GM21390 (cell line): ENCODE data around the gene PLPPR2.
"Not testable (repeated sequence)": the region's sequence is repeated elsewhere in the genome, so short reads cannot be mapped to it uniquely, and the experiment has no call there.

Source experiments
- ATAC-seq: cut with Tn5 transposase; IDR thresholded peaks from one replicate; pipeline ENCODE4 v1.9.1; 2021; ENCODE audit not compliant: unreplicated experiment

PLPPR2 gene

GRCh38 chr19:11397089-11397610 lies 41.9 kb downstream of the PLPPR2 start:
- ATAC-seq, result no peak

- ATAC-seq, result no peak
These were observed 44.4 kb downstream of the PLPPR2 start for GRCh38 chr19:11399667-11400066.

- ATAC-seq, result no peak
These were observed 45.6 kb downstream of the PLPPR2 start for GRCh38 chr19:11400798-11401197.

GRCh38 chr19:11401808-11402543 lies 46.7 kb downstream of the PLPPR2 start:
- ATAC-seq, result no peak

GRCh38 chr19:11404588-11405222 lies 49.5 kb downstream of the PLPPR2 start:
- ATAC-seq, result no peak

GRCh38 chr19:11405846-11406643 lies 50.8 kb downstream of the PLPPR2 start:
- no peak for ATAC-seq

GRCh38 chr19:11406703-11407236 lies 51.5 kb downstream of the PLPPR2 start:
- ATAC-seq, result not testable (repeated sequence)

GRCh38 chr19:11408591-11408990 lies 53.4 kb downstream of the PLPPR2 start:
- ATAC-seq, result no peak

- no peak for ATAC-seq
These were observed 55.5 kb downstream of the PLPPR2 start for GRCh38 chr19:11410682-11411081.

- ATAC-seq, result no peak
These were observed 59.3 kb downstream of the PLPPR2 start for GRCh38 chr19:11414544-11414943.
